Measurements from ENCODE around the gene CD40LG.

The CD40LG gene

GRCh38 chrX:136689436-136689835 is 41.5 kb downstream of the CD40LG start:
- Histone ChIP-seq H3K4me2 (ENCODE audit: low read depth, low read length, poor library complexity, severe bottlenecking) (no peak overlapping the region), H4K20me1 (ENCODE audit: low read depth, low read length) (no peaks in the 10 kb centered on the region), H3F3A (ENCODE audit: insufficient read depth) (0 out of 2 replicates have a peak, but pooled peaks cover 2% of the 10 kb centered on the region), H3K9ac (ENCODE audit: low read length) (no peak overlapping the region), H3K27ac (ENCODE audit: low read depth, low read length) (no peak overlapping the region), H2AFZ (ENCODE audit: low read depth, low read length, severe bottlenecking) (no peak overlapping the region), H3K9me3 (ENCODE audit: insufficient read depth, low read length) (no peaks in the 10 kb centered on the region), H3K27me3 (ENCODE audit: low read length) (no peaks in the 10 kb centered on the region), H3K9me2 (replicated peaks; ENCODE audit: insufficient read depth, low read length) (no peaks in the 10 kb centered on the region), H3K79me2 (ENCODE audit: insufficient read depth, low read length) (no peaks in the 10 kb centered on the region), H3K36me3 (ENCODE audit: low read length) (no peaks in the 10 kb centered on the region), H3K4me3 (ENCODE audit: insufficient read depth, low read length, poor library complexity, severe bottlenecking) (no peak overlapping the region)
- TF ChIP-seq CTCF (IDR thresholded peaks at IDR 0.05; ENCODE audit: insufficient read depth, low read length, poor library complexity, severe bottlenecking) (no peak), EZH2phosphoT487 (conservative IDR thresholded peaks at IDR 0.05; ENCODE audit: low read length) (no peak)

GRCh38 chrX:136691028-136691809 is 43.3 kb downstream of the CD40LG start:
- Histone ChIP-seq H4K20me1 (ENCODE audit: low read depth, low read length) (no peaks in the 10 kb centered on the region), H3F3A (ENCODE audit: insufficient read depth) (0 out of 2 replicates have a peak, but pooled peaks cover 4% of the 10 kb centered on the region), H3K9me3 (ENCODE audit: insufficient read depth, low read length) (no peaks in the 10 kb centered on the region), H3K27me3 (ENCODE audit: low read length) (no peaks in the 10 kb centered on the region), H3K36me3 (ENCODE audit: low read length) (no peaks in the 10 kb centered on the region), H3K27ac (ENCODE audit: low read depth, low read length) (no peak overlapping the region), H3K4me3 (ENCODE audit: insufficient read depth, low read length, poor library complexity, severe bottlenecking) (no peak overlapping the region), H3K9ac (ENCODE audit: low read length) (no peak overlapping the region), H3K79me2 (ENCODE audit: insufficient read depth, low read length) (no peaks in the 10 kb centered on the region), H3K4me2 (ENCODE audit: low read depth, low read length, poor library complexity, severe bottlenecking) (no peak overlapping the region), H3K9me2 (replicated peaks; ENCODE audit: insufficient read depth, low read length) (no peaks in the 10 kb centered on the region), H2AFZ (ENCODE audit: low read depth, low read length, severe bottlenecking) (peak overlapping the region; percentile 26)
- TF ChIP-seq CTCF (IDR thresholded peaks at IDR 0.05; ENCODE audit: insufficient read depth, low read length, poor library complexity, severe bottlenecking) (no peak), EZH2phosphoT487 (conservative IDR thresholded peaks at IDR 0.05; ENCODE audit: low read length) (no peak)

- H3K27me3 ChIP-seq (ENCODE audit: low read length) = no peaks in the 10 kb centered on the region
- no peaks in the 10 kb centered on the region for H4K20me1 ChIP-seq (ENCODE audit: low read depth, low read length)
- H3K9ac ChIP-seq (ENCODE audit: low read length) = no peak overlapping the region
- H3K9me3 ChIP-seq (ENCODE audit: insufficient read depth, low read length) = no peaks in the 10 kb centered on the region
- 0 out of 2 replicates have a peak, but pooled peaks cover 4% of the 10 kb centered on the region for H3F3A ChIP-seq (ENCODE audit: insufficient read depth)
- H3K4me3 ChIP-seq (ENCODE audit: insufficient read depth, low read length, poor library complexity, severe bottlenecking) = no peak overlapping the region
- no peak for TF ChIP-seq EZH2phosphoT487 (conservative IDR thresholded peaks at IDR 0.05; ENCODE audit: low read length)
- TF ChIP-seq CTCF (IDR thresholded peaks at IDR 0.05; ENCODE audit: insufficient read depth, low read length, poor library complexity, severe bottlenecking) = no peak
- no peaks in the 10 kb centered on the region for H3K9me2 ChIP-seq (replicated peaks; ENCODE audit: insufficient read depth, low read length)
- no peak overlapping the region for H3K4me2 ChIP-seq (ENCODE audit: low read depth, low read length, poor library complexity, severe bottlenecking)
- no peak overlapping the region for H3K27ac ChIP-seq (ENCODE audit: low read depth, low read length)
- no peak overlapping the region for H2AFZ ChIP-seq (ENCODE audit: low read depth, low read length, severe bottlenecking)
- no peaks in the 10 kb centered on the region for H3K36me3 ChIP-seq (ENCODE audit: low read length)
- H3K79me2 ChIP-seq (ENCODE audit: insufficient read depth, low read length) = no peaks in the 10 kb centered on the region
Observed at GRCh38 chrX:136692271-136692670, 44.3 kb downstream of the CD40LG start.

Data from SU-DHL-6 (cell line).